Measurements from ENCODE around the gene SDF2.

GRCh38 chr17:28698253-28698941 lies 36.7 kb upstream of the SDF2 start:
- TF ChIP-seq CTCF (IDR thresholded peaks at IDR 0.05; ENCODE audit: low read depth, low read length): no peak
- TF ChIP-seq EZH2phosphoT487 (IDR thresholded peaks at IDR 0.05; ENCODE audit: low read depth): no peak
